Panc1 (cell line): ENCODE measurements around the gene INHBB.

ENCODE experiments used
- TF ChIP-seq, protein P1 (sequence below): fragments of 450-650 bp; IDR thresholded peaks from 2 replicates; pipeline ENCODE4 v1.5.1; 2017; ENCODE audit warnings: mild to moderate bottlenecking
- TF ChIP-seq, protein P2 (sequence below), 2 experiments: IDR thresholded peaks; 2 replicates each; pipeline ENCODE4 v1.6.1; 2011 to 2012; ENCODE audit warnings: low read depth in 2 of 2, control low read depth in 1 of 2, low read length in 1 of 2, mild to moderate bottlenecking in 1 of 2, moderate library complexity in 1 of 2; ENCODE audit not compliant: insufficient read depth in 1 of 2

DNA sequence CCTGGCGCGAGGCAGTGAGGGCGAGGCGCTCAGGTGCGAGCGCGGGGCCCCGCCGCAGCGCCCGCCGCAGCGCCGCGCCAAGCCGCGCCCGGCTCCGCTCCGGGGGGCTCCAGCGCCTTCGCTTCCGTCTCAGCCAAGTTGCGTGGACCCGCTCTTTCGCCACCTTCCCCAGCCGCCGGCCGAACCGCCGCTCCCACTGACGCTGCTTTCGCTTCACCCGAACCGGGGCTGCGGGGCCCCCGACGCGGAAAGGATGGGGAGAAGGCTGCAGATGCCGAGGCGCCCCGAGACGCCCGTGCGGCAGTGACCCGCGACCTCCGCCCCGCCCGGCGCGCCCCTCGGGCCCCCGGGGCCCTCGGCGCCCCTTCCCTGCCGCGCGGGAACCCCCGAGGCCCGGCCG, 328 bp upstream of the INHBB start:
- TF ChIP-seq, protein P1, sequence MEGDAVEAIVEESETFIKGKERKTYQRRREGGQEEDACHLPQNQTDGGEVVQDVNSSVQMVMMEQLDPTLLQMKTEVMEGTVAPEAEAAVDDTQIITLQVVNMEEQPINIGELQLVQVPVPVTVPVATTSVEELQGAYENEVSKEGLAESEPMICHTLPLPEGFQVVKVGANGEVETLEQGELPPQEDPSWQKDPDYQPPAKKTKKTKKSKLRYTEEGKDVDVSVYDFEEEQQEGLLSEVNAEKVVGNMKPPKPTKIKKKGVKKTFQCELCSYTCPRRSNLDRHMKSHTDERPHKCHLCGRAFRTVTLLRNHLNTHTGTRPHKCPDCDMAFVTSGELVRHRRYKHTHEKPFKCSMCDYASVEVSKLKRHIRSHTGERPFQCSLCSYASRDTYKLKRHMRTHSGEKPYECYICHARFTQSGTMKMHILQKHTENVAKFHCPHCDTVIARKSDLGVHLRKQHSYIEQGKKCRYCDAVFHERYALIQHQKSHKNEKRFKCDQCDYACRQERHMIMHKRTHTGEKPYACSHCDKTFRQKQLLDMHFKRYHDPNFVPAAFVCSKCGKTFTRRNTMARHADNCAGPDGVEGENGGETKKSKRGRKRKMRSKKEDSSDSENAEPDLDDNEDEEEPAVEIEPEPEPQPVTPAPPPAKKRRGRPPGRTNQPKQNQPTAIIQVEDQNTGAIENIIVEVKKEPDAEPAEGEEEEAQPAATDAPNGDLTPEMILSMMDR, result no peak
- TF ChIP-seq, protein P2, sequence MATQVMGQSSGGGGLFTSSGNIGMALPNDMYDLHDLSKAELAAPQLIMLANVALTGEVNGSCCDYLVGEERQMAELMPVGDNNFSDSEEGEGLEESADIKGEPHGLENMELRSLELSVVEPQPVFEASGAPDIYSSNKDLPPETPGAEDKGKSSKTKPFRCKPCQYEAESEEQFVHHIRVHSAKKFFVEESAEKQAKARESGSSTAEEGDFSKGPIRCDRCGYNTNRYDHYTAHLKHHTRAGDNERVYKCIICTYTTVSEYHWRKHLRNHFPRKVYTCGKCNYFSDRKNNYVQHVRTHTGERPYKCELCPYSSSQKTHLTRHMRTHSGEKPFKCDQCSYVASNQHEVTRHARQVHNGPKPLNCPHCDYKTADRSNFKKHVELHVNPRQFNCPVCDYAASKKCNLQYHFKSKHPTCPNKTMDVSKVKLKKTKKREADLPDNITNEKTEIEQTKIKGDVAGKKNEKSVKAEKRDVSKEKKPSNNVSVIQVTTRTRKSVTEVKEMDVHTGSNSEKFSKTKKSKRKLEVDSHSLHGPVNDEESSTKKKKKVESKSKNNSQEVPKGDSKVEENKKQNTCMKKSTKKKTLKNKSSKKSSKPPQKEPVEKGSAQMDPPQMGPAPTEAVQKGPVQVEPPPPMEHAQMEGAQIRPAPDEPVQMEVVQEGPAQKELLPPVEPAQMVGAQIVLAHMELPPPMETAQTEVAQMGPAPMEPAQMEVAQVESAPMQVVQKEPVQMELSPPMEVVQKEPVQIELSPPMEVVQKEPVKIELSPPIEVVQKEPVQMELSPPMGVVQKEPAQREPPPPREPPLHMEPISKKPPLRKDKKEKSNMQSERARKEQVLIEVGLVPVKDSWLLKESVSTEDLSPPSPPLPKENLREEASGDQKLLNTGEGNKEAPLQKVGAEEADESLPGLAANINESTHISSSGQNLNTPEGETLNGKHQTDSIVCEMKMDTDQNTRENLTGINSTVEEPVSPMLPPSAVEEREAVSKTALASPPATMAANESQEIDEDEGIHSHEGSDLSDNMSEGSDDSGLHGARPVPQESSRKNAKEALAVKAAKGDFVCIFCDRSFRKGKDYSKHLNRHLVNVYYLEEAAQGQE (IDR thresholded peaks at IDR 0.05; ENCODE audit: insufficient read depth in 1 of 2, low read depth in 2 of 2, low read length in 1 of 2), result no peak
